ENCODE data around the gene NTM.

NTM gene

GRCh38 chr11:132263241-132263640 lies 892.8 kb downstream of the NTM start:
- DNase-seq (ENCODE audit: low read depth, low spot score), result no peak
- Histone ChIP-seq H3K4me3 (no peak overlapping the region), H3K36me3 (ENCODE audit: insufficient read depth, low read length) (no peaks in the 10 kb centered on the region), H3K9ac (ENCODE audit: insufficient read length) (no peak overlapping the region), H3K27ac (no peak overlapping the region), H3K9me3 (ENCODE audit: low read depth, low read length) (no peaks in the 10 kb centered on the region)
- no peak for TF ChIP-seq EZH2 (IDR thresholded peaks at IDR 0.05)
- TF ChIP-seq POLR2AphosphoS5 (IDR thresholded peaks at IDR 0.05; ENCODE audit: borderline replicate concordance, low read depth, low read length), result no peak
- TF ChIP-seq FOXP2 (optimal IDR thresholded peaks at IDR 0.05; ENCODE audit: control extremely low read depth, extremely low read length, insufficient read depth), result no peak

DNA sequence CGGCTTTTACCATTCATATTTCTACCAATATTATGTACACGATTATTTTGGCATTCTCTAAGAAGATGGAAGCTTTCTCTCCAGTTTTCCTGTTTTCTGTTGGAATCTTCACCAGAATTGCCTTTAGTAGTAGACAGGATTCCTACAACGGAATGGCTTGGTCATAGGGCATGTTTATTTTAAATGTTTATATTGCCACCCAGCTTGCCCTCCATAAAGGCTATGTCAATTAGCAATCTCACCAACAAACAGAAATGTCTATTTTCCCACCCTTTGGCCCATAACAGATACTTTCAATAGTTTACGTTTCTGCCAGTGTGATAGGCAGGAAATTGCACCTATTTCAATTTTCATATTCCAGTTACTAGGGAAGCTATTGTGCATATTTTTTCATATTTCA lies 893.5 kb downstream of the NTM start:
- no peak overlapping the region for H3K4me3 ChIP-seq
- H3K36me3 ChIP-seq (ENCODE audit: insufficient read depth, low read length), result no peaks in the 10 kb centered on the region
- DNase-seq (ENCODE audit: low read depth, low spot score), result no peak
- no peaks in the 10 kb centered on the region for H3K9me3 ChIP-seq (ENCODE audit: low read depth, low read length)
- no peak overlapping the region for H3K9ac ChIP-seq (ENCODE audit: insufficient read length)
- H3K27ac ChIP-seq, result no peak overlapping the region
- no peak for TF ChIP-seq EZH2 (IDR thresholded peaks at IDR 0.05)
- TF ChIP-seq POLR2AphosphoS5 (IDR thresholded peaks at IDR 0.05; ENCODE audit: borderline replicate concordance, low read depth, low read length), result no peak
- no peak for TF ChIP-seq FOXP2 (optimal IDR thresholded peaks at IDR 0.05; ENCODE audit: control extremely low read depth, extremely low read length, insufficient read depth)

GRCh38 chr11:132264616-132265015 lies 894.2 kb downstream of the NTM start:
- Histone ChIP-seq H3K36me3 (ENCODE audit: insufficient read depth, low read length) (no peaks in the 10 kb centered on the region), H3K4me3 (no peak overlapping the region), H3K9ac (ENCODE audit: insufficient read length) (no peak overlapping the region), H3K27ac (no peak overlapping the region), H3K9me3 (ENCODE audit: low read depth, low read length) (no peaks in the 10 kb centered on the region)
- TF ChIP-seq FOXP2 (optimal IDR thresholded peaks at IDR 0.05; ENCODE audit: control extremely low read depth, extremely low read length, insufficient read depth), result no peak
- TF ChIP-seq POLR2AphosphoS5 (IDR thresholded peaks at IDR 0.05; ENCODE audit: borderline replicate concordance, low read depth, low read length), result no peak
- no peak for TF ChIP-seq EZH2 (IDR thresholded peaks at IDR 0.05)
- no peak for DNase-seq (ENCODE audit: low read depth, low spot score)

- Histone ChIP-seq H3K9me3 (ENCODE audit: low read depth, low read length) (no peaks in the 10 kb centered on the region), H3K9ac (ENCODE audit: insufficient read length) (no peak overlapping the region), H3K27ac (no peak overlapping the region), H3K4me3 (no peak overlapping the region), H3K36me3 (ENCODE audit: insufficient read depth, low read length) (no peaks in the 10 kb centered on the region)
- DNase-seq (ENCODE audit: low read depth, low spot score), result no peak
- TF ChIP-seq FOXP2 (optimal IDR thresholded peaks at IDR 0.05; ENCODE audit: control extremely low read depth, extremely low read length, insufficient read depth) (no peak), EZH2 (IDR thresholded peaks at IDR 0.05) (no peak), POLR2AphosphoS5 (IDR thresholded peaks at IDR 0.05; ENCODE audit: borderline replicate concordance, low read depth, low read length) (no peak)
Observed at GRCh38 chr11:132278801-132279574, 908.6 kb downstream of the NTM start.

DNA sequence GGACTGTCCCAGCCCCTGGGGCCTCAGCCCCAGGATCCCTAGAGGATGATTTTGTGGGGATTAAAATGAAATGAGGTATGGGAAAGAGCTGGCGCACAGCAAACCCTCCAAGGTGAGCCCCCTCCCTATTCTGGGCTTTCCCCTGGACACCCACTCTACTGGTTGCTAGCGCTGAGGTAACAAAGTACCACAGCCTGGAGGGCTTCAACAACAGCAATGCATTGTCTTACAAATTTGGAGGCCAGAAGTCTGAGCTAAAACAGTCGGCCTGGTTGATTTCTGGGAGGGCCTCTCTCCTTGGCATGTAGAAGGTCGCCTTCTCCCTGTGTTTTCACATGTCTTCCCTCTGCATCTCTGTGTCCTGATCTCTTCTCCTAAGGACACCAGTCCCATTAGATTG lies 913.6 kb downstream of the NTM start:
- TF ChIP-seq POLR2AphosphoS5 (IDR thresholded peaks at IDR 0.05; ENCODE audit: borderline replicate concordance, low read depth, low read length), result no peak
- TF ChIP-seq EZH2 (IDR thresholded peaks at IDR 0.05), result no peak
- TF ChIP-seq FOXP2 (optimal IDR thresholded peaks at IDR 0.05; ENCODE audit: control extremely low read depth, extremely low read length, insufficient read depth), result no peak
- no peak for DNase-seq (ENCODE audit: low read depth, low spot score)
- Histone ChIP-seq H3K9ac (ENCODE audit: insufficient read length) (no peak overlapping the region), H3K4me3 (no peak overlapping the region), H3K9me3 (ENCODE audit: low read depth, low read length) (no peaks in the 10 kb centered on the region), H3K36me3 (ENCODE audit: insufficient read depth, low read length) (no peaks in the 10 kb centered on the region), H3K27ac (no peak overlapping the region)

DNA sequence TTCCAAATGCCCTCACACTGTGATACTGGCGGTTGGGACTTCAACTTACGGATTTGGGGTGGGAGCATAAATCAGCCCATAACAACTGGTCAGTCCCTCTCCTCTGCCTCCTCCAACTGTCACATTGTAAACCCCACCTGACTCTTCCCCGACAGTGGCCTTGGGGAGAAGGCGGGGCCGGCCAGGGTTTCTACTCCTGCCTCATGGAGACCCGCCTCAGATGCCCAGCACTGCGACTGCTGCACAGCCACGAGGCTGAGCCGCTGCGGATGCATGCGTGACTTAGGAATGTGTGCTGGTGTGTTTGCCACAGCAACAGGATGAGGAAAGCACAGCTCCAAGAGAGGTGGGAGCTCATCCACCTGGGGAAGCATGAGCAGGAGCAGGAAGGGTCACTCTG lies 914.2 kb downstream of the NTM start:
- H3K9me3 ChIP-seq (ENCODE audit: low read depth, low read length), result no peaks in the 10 kb centered on the region
- H3K36me3 ChIP-seq (ENCODE audit: insufficient read depth, low read length), result no peaks in the 10 kb centered on the region
- no peak for DNase-seq (ENCODE audit: low read depth, low spot score)
- no peak overlapping the region for H3K4me3 ChIP-seq
- no peak overlapping the region for H3K9ac ChIP-seq (ENCODE audit: insufficient read length)
- TF ChIP-seq POLR2AphosphoS5 (IDR thresholded peaks at IDR 0.05; ENCODE audit: borderline replicate concordance, low read depth, low read length) (no peak), EZH2 (IDR thresholded peaks at IDR 0.05) (no peak), FOXP2 (optimal IDR thresholded peaks at IDR 0.05; ENCODE audit: control extremely low read depth, extremely low read length, insufficient read depth) (no peak)
- H3K27ac ChIP-seq, result no peak overlapping the region

DNA sequence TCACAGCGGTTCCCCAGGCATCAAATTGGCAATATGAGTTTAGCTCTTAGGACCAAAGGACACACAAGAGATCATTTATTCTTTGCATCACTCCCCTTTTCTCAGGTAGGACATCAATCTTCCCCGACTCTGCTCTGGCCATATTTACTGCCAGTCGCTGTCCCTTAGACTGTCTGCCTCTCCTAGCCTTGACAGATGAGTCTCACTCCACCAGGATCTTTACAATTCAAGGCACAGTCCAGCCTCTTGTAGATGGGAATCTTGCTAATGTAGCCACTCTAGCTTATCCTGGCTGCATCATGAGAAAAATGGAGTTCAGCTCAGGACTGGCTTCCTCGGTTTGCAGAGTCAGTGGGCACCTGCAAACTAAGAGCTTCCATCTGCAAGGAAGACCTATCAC lies 915.2 kb downstream of the NTM start:
- H3K36me3 ChIP-seq (ENCODE audit: insufficient read depth, low read length), result no peaks in the 10 kb centered on the region
- H3K27ac ChIP-seq, result no peak overlapping the region
- DNase-seq (ENCODE audit: low read depth, low spot score), result no peak
- no peaks in the 10 kb centered on the region for H3K9me3 ChIP-seq (ENCODE audit: low read depth, low read length)
- H3K4me3 ChIP-seq, result no peak overlapping the region
- TF ChIP-seq POLR2AphosphoS5 (IDR thresholded peaks at IDR 0.05; ENCODE audit: borderline replicate concordance, low read depth, low read length) (no peak), EZH2 (IDR thresholded peaks at IDR 0.05) (no peak), FOXP2 (optimal IDR thresholded peaks at IDR 0.05; ENCODE audit: control extremely low read depth, extremely low read length, insufficient read depth) (no peak)
- no peak overlapping the region for H3K9ac ChIP-seq (ENCODE audit: insufficient read length)

DNA sequence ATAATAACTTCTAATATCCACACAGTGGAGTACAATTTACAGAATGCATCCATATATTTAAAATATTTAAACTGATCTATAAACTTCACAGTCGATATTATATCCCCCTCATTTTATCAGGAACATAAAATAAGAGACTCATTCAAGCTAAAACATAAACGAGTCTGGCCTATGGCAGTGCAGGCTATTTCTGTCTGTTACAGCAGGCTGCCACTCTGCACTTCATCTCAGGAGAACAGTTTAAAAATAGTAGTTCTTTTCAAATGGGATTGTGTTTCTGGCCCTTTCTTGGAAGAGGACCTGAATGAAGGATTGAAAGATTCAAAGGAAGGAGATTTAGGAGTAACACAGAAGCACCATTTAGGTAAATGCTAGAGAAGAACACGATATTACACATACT lies 915.7 kb downstream of the NTM start:
- H3K36me3 ChIP-seq (ENCODE audit: insufficient read depth, low read length), result no peaks in the 10 kb centered on the region
- no peak overlapping the region for H3K9ac ChIP-seq (ENCODE audit: insufficient read length)
- no peak for TF ChIP-seq EZH2 (IDR thresholded peaks at IDR 0.05)
- TF ChIP-seq POLR2AphosphoS5 (IDR thresholded peaks at IDR 0.05; ENCODE audit: borderline replicate concordance, low read depth, low read length), result no peak
- no peak for TF ChIP-seq FOXP2 (optimal IDR thresholded peaks at IDR 0.05; ENCODE audit: control extremely low read depth, extremely low read length, insufficient read depth)
- no peaks in the 10 kb centered on the region for H3K9me3 ChIP-seq (ENCODE audit: low read depth, low read length)
- no peak overlapping the region for H3K4me3 ChIP-seq
- DNase-seq (ENCODE audit: low read depth, low spot score), result no peak
- H3K27ac ChIP-seq, result no peak overlapping the region

DNA sequence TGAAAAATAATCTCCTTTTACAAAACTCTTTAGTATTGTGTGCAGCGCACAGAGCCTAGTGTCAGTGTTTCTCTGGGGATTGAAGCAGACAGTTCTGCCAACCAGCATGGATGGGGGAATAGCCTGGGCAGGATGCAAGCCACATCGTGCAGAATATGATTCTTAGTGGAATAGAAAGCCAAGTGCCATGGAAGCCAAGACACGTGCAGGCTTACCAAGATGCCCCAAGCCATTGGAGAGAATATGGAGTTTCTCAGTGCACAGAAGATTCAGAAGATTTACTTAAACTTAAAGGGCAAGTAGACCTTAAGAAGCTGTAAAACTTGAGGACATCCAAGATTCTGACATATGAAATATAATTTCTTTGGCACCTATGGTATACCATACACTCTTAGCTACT lies 917.6 kb downstream of the NTM start:
- TF ChIP-seq POLR2AphosphoS5 (IDR thresholded peaks at IDR 0.05; ENCODE audit: borderline replicate concordance, low read depth, low read length) (no peak), FOXP2 (optimal IDR thresholded peaks at IDR 0.05; ENCODE audit: control extremely low read depth, extremely low read length, insufficient read depth) (no peak), EZH2 (IDR thresholded peaks at IDR 0.05) (no peak)
- no peak overlapping the region for H3K27ac ChIP-seq

More for the DNA sequence above, 917.6 kb downstream of the NTM start:
- Histone ChIP-seq H3K4me3 (no peak overlapping the region), H3K9me3 (ENCODE audit: low read depth, low read length) (no peaks in the 10 kb centered on the region), H3K36me3 (ENCODE audit: insufficient read depth, low read length) (no peaks in the 10 kb centered on the region), H3K9ac (ENCODE audit: insufficient read length) (no peak overlapping the region)
- no peak for DNase-seq (ENCODE audit: low read depth, low spot score)
